HG02798 (cell line): Measurements from ENCODE around the gene PACS1.
A peak's percentile ranks its signal among the peaks of the same experiment; 100 is the strongest.

Source experiments
- ATAC-seq: cut with Tn5 transposase; IDR thresholded peaks from one replicate; pipeline ENCODE4 v1.9.1; 2021; ENCODE audit warnings: mild to moderate bottlenecking; ENCODE audit not compliant: unreplicated experiment, poor library complexity

Gene PACS1

DNA sequence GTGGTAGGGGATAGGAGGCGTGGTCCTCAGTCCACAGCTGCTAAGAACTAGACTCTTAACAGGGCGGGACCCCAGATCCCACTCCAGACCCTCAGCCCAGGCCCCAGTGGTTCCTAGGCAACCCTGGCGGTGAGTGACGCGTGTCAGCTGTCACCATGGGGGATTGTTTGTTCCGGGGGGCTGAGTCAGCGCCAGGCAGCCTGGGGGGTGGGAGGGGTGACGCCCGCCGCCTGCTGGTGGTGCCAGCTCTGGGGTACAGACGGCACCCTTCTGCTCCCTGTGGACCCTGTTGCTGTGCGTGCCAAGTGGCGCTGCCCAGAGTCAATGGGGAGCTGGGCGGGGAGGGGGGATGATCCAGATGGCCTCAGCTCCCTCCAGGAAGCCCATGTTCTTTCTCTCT, 210.4 kb downstream of the PACS1 start:
- no peak for ATAC-seq

DNA sequence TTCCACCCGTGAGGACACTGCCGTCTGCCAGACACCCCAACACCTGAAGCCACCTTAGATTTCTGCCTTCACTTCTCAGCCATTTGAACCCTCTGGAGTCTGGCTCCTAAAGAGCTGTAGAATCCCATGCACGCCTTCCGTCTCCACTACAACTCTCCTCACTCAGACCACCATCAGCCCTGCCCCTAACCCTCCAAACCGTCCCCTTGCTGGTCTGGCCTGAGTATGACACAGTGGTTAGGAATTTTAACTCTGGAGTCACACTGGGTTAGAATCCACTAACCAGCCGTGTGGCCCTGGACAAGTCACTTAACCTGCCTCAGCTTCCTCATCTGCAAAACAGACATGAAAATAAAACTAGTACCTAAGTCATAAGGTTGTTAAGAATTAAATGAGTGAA, 210.9 kb downstream of the PACS1 start:
- ATAC-seq, result no peak

DNA sequence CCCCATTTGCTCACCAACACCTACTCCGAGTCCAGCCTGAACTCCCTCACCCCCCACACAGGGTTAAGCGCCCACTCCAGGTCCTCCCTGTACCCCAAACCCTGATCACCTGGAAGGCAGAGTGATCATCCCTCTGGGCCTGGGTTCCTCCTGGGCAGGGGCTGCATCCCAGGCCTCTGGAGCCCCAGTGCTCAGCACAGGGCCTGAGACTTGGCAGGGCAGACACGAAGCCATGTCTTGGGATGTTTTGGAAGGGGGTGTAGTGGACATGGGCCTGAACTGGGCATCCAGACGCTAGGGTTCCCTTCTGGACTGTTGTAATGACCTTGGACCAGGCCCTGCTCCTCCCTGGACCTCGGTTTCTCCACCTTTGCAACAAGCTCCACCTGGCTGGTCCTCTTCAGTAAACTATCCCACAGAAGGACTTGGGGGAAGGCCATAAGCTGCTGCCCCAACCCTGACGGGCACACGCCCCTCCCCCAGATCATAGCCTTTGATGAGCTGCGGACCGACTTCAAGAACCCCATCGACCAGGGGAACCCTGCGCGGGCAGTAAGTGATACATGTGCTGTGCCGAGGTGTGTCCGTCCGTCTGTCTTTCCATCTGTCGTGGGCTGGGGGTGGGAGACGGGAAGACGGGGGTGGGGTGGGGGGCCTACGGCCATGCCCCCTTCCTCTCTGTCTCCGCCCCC, 211.8 kb downstream of the PACS1 start:
- ATAC-seq, result no peak

DNA sequence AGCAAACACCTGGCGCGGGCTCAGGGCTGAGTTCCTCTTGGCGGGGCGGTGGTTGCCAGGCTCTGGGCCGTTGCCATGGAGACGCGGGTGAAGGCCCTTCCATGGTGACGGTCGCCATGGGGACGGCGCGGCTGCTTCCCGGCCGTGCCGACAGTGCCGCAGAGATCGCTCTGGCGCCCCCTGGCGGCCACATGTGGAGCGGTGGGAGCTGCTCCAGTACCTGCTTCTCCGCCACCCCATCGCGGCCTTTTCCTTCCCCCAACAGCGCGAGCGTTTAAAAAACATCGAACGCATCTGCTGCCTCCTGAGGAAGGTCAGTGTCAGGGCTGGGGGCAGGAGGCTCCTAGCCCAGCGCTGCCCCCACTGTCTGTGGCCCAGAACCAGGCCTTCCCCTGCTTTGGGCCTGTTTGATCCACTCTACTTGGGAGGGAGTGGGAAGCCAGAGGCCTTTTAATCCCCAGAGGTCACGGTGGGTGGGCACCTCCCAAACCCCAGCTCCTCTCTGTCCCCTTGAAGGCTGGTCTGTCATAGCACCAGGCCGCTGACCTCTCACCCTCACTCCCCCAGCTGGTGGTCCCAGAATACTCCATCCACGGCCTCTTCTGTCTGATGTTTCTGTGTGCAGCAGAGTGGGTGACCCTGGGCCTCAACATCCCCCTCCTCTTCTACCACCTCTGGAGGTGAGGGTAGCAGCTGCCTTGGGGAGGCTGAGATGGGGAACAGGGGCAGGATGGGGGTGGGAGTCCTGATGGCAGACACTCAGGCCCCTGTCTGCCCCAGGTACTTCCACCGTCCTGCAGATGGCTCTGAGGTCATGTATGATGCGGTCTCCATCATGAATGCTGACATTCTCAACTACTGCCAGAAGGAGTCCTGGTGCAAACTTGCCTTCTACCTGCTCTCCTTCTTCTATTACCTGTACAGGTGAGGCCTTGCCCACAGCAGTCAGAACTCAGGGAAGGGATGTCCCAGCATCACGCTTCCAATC, 212.7 kb downstream of the PACS1 start:
- ATAC-seq, result peak; percentile 90

DNA sequence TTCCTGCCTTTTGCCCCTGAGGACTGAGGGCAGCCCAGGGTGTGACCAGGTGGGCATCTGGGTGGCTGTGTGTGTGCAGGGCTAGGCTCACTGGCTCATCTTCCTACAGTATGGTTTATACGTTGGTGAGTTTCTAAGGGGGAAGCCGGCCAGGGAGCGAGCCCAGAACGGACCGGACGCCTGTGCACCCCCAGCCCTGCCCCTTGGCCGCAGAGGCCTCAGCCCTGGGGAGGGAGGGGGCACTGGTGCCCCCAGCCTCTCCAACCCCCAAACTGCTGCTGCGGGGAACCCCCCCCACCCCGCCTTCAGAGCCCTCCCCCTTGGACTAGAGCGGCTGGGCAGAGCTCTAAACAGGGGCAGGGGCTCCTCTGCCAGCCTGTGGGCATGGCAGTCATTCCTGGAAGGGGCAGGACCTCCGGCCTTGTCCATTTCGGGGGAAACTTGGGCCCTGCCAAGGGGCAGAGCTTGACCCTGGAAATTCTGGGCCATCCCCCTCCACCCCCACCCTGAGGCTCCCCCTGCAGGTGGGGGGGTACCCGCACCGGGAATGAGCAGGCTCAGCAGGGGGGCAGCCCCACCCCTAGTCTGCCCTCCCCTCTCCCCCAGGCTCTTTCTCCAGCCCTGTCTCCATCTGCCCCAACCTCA, 213.5 kb downstream of the PACS1 start:
- ATAC-seq, result no peak

DNA sequence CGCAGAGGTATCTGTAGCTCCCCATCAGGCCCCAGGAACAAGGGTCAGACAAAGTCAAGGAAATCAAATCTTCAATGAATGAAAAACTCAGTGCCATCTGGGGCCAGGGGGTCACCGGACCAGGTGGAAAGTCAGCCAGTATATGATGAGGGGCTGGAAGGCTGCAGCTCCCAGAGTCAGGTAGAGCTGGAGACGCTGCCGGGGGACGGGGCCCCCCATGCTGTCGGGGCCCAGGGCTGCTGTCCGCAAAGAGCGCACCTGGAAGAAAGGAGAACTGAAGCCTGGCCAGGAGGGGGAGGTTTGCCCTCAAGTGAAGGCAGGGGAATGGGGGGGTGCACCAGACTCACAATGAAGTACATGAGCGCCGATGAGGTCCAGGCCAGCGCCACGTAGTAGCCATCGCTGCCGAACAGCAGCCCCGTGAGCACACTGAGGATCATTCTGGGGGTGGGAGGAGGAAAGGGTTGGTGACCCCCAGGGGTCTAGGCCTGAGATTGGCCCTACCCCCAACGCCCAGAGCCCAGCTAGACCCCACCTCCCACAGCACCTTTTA, 214.5 kb downstream of the PACS1 start:
- no peak for ATAC-seq

DNA sequence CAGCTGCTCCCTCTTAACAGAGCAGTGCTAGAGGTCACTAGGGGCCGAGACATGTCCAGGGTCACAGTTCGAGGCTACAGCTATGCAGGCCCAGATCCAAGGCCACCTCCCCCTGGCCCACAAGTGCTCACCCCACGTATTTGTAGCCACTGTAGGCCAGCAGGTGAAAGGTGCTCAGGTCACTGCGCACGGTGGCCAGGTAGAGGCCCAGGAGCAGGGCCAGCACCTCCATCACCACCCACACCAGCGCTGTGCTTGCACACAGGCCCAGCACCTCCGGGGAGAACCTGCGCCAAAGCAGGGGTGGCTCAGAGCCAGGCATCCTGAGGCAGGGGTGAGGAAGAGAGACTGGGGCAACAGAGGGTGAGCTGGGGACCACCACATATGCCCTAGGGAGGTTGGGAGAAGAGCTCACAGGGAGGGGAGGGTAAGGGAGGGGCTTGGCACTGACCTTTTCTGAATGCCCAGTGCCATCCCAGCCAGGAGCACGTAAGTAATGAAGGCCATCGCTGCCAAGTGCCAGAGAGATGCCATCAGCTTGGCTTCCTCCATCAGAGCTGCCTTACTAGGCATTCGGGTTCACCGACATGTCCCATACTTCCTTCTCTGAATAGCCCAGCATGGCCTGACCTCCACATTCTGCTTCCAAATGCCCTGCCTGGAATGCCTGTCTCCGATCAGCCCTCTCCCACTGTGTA, 215.3 kb downstream of the PACS1 start:
- ATAC-seq, result no peak

DNA sequence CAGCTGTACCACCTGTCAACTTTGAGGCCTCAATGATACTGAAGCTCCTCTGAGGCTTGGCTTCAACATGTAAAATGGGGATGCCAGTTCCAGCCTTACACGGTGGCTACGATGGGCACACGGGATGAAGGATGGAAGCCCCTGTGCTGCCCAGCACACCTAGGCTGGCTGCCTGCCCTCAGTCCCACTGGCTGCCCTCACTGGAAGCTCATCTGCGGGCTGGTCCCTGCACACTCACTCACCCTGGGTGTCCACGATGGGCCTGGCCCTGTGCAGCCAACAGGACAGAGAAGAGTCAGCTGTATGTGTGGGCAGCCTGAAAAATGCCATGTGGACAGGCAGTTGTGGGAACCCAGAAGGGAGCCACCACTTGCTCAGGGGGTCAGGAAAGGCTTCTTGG, 216.6 kb downstream of the PACS1 start:
- ATAC-seq, result no peak

DNA sequence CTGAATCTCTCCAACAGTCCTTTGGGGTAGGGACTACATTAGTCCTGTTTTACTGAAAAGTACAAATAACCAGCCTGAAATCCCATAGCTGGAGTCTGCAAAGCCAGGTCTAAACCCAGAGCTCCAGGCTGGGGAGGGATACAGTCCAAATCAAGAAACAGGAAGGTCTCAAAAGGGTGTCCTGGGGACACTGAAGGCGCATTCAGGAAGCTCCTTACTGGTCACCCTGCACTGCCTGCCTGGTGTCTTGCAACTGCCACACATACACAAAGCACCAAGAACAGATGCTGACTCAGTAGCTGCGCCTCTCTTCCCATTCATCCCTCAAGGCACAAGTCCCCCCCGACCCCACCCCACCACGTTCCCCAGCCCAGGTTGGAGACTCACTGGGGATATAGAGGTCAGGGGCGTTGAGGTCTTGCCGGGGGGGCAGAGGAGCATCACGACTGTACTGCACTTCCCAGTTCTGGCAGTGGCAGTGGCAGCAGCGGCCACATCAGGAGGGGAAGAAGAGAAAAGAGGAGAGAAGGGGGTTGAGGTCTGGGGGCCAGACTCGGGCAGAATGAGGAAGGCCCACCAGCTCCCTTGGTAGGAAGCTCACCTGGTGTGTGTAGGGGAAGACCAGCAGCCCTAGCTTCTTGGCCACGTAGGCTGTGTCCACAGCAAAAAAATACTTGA, 217.3 kb downstream of the PACS1 start:
- no peak for ATAC-seq

DNA sequence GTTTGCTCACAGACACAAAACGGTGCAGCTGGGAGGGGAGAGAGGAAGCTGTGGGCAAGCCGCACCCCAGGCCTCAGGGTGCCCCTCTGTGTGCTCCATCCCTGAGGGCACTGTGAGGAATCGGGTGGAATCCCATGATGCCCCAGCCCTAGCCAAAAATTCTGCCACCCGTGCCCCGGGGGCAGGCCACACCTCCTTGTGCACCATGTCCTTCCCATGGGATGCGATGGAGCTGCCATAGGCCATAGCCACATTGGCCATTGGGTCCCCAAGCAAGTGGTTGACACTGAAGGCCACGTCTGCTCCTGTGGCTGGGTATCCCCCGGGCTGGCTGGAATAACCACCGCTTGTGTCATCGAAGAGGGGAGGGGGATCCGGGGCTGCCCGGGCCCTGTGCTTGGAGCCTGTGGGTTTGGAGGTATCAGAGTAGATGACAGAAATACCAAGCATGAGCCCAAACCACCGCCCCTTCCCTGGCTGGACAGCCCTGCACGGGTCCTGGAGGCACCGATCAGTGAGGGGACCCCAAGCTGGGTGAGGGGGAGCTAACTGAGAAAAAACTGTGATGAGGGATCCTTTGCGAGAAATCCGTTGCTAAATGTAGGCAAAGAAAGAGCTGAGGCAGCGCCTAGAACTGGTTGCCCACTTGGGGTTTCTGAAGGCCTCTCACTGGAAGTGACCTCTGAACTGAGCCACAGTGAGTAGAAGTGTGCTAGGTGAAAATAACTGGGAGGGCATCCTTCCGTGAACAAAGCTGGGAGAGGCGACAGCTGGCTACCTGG, 218.0 kb downstream of the PACS1 start:
- ATAC-seq, result no peak

DNA sequence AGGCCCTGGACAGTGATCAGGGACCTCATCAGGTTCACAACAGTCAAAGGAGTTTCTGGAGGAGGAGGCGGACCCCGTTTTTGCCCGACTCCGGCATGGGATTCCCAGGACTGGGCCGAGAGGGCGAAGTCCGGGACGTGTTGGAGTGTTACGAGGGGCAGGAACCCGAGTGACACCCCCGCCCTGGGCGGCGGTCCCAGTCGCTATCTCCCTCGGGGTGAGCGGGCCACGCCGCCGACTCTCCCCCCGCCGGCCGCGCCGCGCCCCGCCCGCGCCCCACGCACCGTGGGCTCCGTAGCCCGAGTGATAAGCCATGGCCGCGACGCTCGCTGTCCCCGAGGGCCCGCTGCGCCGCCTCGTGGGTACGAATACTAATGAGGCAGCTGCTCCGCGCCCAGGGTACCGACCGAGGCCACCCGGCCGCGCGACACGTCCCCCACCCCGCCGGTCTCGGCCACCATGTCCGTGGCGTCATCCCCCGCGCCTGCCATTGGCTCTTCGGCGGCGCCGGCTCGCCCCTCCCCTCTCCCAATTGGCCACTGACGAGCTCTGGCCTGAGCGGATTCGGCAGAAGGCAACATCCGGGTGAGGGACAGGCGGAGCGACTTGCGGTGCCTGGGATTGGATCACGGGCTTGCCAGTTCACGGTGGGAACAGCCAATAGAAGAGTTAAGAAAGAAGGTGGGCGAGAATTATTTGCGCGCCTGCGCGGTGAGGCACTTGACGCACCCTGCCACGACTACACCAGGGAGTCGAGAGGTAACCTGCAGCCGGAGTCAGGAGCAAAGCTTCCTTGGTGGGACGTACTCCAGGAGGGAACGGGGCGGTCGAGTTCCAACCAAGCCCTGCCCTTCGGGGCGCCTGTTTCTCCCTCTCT, 218.8 kb downstream of the PACS1 start, which contains the start of gene YIF1A:
TSS of gene YIF1A (minus strand) at position 473 of the 877 bp plus-strand sequence. CDS start at position 315, 158 bp downstream.
- peak; percentile 93 for ATAC-seq

DNA sequence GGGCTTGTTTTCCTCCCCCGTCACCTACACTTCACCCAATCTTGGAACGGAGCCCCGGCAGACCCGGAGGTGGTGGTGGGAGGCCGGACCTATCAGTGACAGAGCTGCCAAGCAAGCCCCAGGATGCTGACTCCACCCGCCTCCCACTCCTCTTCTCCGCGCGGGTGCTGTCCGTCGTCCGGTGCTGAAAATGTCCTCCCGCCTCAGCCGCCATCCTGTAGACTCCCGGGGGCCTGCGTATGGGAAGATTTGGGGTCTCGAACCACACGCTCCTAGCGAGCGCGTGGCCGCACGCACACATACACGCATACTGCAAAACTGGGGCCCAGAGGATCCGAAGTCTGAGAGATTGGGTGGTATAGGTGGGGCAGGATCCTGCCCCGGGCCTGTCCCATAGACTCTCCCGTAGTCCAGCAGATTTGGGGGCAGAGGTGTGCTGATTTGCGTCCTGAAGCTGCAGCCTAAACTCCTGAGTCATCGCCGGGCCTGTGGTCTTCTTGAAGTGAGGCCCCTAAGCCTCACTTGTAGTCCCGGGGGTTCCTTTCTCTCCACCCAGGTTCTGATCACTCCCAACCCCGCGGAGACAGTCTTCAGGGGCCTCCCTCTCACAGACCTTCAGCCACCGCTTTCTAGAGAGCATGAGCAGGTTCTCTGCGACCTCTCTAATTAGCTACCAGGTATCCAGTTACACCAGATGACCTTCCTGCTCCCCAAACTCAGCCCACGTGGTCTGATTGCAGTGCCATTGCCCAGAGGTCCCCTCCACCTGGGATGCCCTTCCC, 219.7 kb downstream of the PACS1 start:
- ATAC-seq, result peak; percentile 34

DNA sequence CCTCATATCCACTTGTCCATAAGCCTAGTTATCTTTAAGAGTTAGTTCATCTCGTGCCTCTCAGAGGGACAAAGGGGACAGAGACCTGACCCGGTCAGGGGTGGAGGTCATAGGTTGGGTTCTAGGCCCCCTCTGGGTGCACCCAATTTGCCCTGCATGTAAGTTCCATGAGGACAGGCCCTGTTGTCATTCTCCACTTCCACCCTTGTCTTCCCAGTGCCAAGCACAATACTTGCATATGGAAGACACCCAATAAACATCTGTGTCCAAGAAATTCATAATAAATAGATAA, 220.2 kb downstream of the PACS1 start:
- ATAC-seq, result no peak

DNA sequence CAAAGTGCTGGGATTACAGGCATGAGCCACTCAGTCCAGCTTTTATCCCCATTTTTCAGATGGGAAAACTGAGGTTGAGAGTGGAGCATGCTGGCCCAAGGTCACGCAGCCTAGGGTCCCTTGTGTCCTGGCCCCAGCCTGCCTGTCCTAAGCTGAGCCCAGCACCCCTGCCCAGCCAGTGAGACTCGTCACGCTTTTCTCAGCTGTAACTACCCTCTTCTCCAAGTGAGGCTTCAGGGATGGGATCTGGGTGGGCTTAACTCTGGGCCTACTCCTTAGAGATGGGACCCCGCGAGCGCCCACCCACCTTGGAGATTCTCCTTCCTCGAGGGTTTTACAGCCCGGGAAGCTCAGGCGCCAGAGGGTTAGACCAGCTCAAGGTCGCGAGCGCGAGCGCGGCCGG, 221.2 kb downstream of the PACS1 start:
- ATAC-seq, result no peak

DNA sequence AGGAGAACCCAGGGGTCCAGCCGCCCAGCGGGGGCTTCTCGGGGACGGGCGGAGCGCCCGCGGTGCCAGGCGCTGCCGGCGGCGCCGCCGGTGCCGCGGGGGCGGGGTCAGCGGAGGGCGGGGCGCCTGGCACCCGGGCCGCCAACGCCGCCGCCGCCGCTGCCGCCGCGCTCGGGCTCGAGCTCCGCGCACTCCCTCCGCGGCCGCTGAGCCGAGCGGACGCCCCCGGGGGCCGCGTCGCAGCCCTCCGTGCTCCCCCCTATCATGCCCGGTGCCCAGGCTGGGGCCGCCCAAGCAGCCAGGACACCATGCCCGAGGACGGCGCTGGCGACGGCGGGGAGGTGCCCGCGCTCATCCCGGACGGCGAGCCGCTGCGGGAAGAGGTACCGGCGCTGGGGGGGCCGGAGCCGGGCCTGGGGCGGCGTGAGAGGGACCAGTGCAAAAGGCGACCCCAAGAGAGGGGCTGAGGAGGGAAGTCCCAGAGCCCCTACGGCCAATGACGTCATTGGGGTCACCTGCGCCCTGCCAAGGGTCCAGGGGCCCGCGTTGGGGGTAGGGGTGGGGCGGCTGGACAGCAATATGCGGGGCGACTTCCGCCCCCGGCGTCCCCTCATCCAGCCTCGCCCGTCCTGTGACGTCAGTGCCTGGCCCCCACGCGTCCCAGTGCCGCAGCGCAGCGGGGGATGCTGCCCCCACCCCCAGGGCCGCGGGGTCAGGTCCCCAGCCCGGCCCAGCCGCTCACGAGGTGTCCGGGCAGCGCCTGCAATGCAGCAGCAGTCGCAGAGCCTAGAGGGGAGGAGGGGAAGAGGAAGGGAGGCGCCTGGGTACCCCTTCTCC, 221.9 kb downstream of the PACS1 start, which contains the start of gene TMEM151A:
TSS of gene TMEM151A (plus strand) at position 189 of the 837 bp plus-strand sequence. CDS start at position 309, 120 bp downstream.
- ATAC-seq, result no peak
